Glomerular visceral epithelial cell (primary cell): ENCODE results near the gene POM121L12.

Source experiments
- DNase-seq: peaks from one replicate; pipeline ENCODE4 v3.0.0-alpha.2; 2016; ENCODE audit errors: extremely low spot score

POM121L12 gene

GRCh38 chr7:53035499-53036412, at the start of gene POM121L12:
Gene POM121L12, plus strand, starts transcription at chr7:53035633. Its CDS starts 39 bp downstream, at chr7:53035672.
- no peak for DNase-seq

- no peak for DNase-seq
Observed at GRCh38 chr7:52992001-52992400, 43.4 kb upstream of the POM121L12 start.

- DNase-seq, result no peak
Observed at GRCh38 chr7:52992479-52993162, 42.8 kb upstream of the POM121L12 start.

- no peak for DNase-seq
Observed at GRCh38 chr7:52995676-52996075, 39.8 kb upstream of the POM121L12 start.

- DNase-seq, result no peak
Observed at GRCh38 chr7:53001221-53001620, 34.2 kb upstream of the POM121L12 start.

GRCh38 chr7:53002389-53002788, 33.0 kb upstream of the POM121L12 start:
- no peak for DNase-seq

GRCh38 chr7:53003653-53004445, 31.6 kb upstream of the POM121L12 start:
- DNase-seq, result no peak

GRCh38 chr7:53013925-53014324, 21.5 kb upstream of the POM121L12 start:
- no peak for DNase-seq

- DNase-seq, result no peak
Observed at GRCh38 chr7:53015463-53015862, 20.0 kb upstream of the POM121L12 start.

- no peak for DNase-seq
Observed at GRCh38 chr7:53022893-53023292, 12.5 kb upstream of the POM121L12 start.

- no peak for DNase-seq
Observed at GRCh38 chr7:53048638-53049037, 13.2 kb downstream of the POM121L12 start.

GRCh38 chr7:53050433-53050832, 15.0 kb downstream of the POM121L12 start:
- DNase-seq, result no peak

GRCh38 chr7:53059591-53059990, 24.2 kb downstream of the POM121L12 start:
- DNase-seq, result no peak

- DNase-seq, result no peak
Observed at GRCh38 chr7:53060066-53060465, 24.6 kb downstream of the POM121L12 start.

GRCh38 chr7:53062796-53063195, 27.4 kb downstream of the POM121L12 start:
- DNase-seq, result no peak

GRCh38 chr7:53068673-53069072, 33.2 kb downstream of the POM121L12 start:
- DNase-seq, result no peak

GRCh38 chr7:53070883-53071282, 35.5 kb downstream of the POM121L12 start:
- DNase-seq, result no peak
